HG03064 (cell line): ENCODE data around the gene PRKAR1A.
"Not testable (repeated sequence)": the region's sequence is repeated elsewhere in the genome, so short reads cannot be mapped to it uniquely, and the experiment has no call there.

Source experiments
- ATAC-seq: cut with Tn5 transposase; IDR thresholded peaks from one replicate; pipeline ENCODE4 v1.9.1; 2021; ENCODE audit warnings: low read depth; ENCODE audit not compliant: unreplicated experiment

The PRKAR1A gene

GRCh38 chr17:68576137-68576536 lies 63.9 kb downstream of the PRKAR1A start:
- no peak for ATAC-seq

- no peak for ATAC-seq
Measured at GRCh38 chr17:68576811-68577496, 64.7 kb downstream of the PRKAR1A start.

- no peak for ATAC-seq
Measured at GRCh38 chr17:68577497-68577821, 65.2 kb downstream of the PRKAR1A start.

GRCh38 chr17:68578236-68578635 lies 66.0 kb downstream of the PRKAR1A start:
- no peak for ATAC-seq

GRCh38 chr17:68579194-68579927 lies 67.1 kb downstream of the PRKAR1A start:
- no peak for ATAC-seq

- ATAC-seq, result no peak
Measured at GRCh38 chr17:68580236-68580770, 68.1 kb downstream of the PRKAR1A start.

GRCh38 chr17:68581863-68582645 lies 69.8 kb downstream of the PRKAR1A start:
- ATAC-seq, result no peak

GRCh38 chr17:68582867-68583266 lies 70.6 kb downstream of the PRKAR1A start:
- ATAC-seq, result not testable (repeated sequence)

GRCh38 chr17:68584581-68585303 lies 72.5 kb downstream of the PRKAR1A start:
- ATAC-seq, result no peak

- ATAC-seq, result no peak
Measured at GRCh38 chr17:68585643-68586042, 73.4 kb downstream of the PRKAR1A start.

- ATAC-seq, result no peak
Measured at GRCh38 chr17:68587026-68587425, 74.8 kb downstream of the PRKAR1A start.

- ATAC-seq, result no peak
Measured at GRCh38 chr17:68587847-68588246, 75.6 kb downstream of the PRKAR1A start.

- ATAC-seq, result no peak
Measured at GRCh38 chr17:68588362-68588761, 76.1 kb downstream of the PRKAR1A start.

- no peak for ATAC-seq
Measured at GRCh38 chr17:68589086-68589485, 76.9 kb downstream of the PRKAR1A start.

GRCh38 chr17:68591583-68591982 lies 79.4 kb downstream of the PRKAR1A start:
- no peak for ATAC-seq

- ATAC-seq, result no peak
Measured at GRCh38 chr17:68592009-68592408, 79.8 kb downstream of the PRKAR1A start.

- ATAC-seq, result no peak
Measured at GRCh38 chr17:68592682-68593641, 80.7 kb downstream of the PRKAR1A start.

- ATAC-seq, result no peak
Measured at GRCh38 chr17:68594552-68594951, 82.3 kb downstream of the PRKAR1A start.

- ATAC-seq, result no peak
Measured at GRCh38 chr17:68595496-68595895, 83.3 kb downstream of the PRKAR1A start.
